Stimulated activated naive CD8-positive, alpha-beta T cell treated with anti-CD3 and anti-CD28 coated beads, Interleukin-15, Interleukin-2, amounts not matched to agents 100 U/mL and 50 U/mL, for 24 hours (primary cell): ENCODE measurements around the gene PPP2R5A.

Experiments used
- ATAC-seq: fragments of 150-1000 bp; cut with Tn5 transposase; one replicate; pipeline ENCODE4 v1.10.0; 2021
- DNase-seq: peaks from one replicate; pipeline ENCODE4 v3.0.0; 2021

Gene PPP2R5A

GRCh38 chr1:212284744-212285684 is at the start of gene PPP2R5A:
Gene PPP2R5A (plus strand): TSS chr1:212285410. CDS start chr1:212286111, 701 bp downstream.
- DNase-seq (peak; percentile 97), ATAC-seq (peak; percentile 96)

GRCh38 chr1:212235857-212236256 is 49.4 kb upstream of the PPP2R5A start:
- ATAC-seq (no peak), DNase-seq (no peak)

GRCh38 chr1:212236664-212237220 is 48.5 kb upstream of the PPP2R5A start:
- DNase-seq (no peak), ATAC-seq (no peak)

GRCh38 chr1:212237651-212238050 is 47.6 kb upstream of the PPP2R5A start:
- DNase-seq (no peak), ATAC-seq (peak; percentile 80)

GRCh38 chr1:212238552-212238951 is 46.7 kb upstream of the PPP2R5A start:
- ATAC-seq (no peak), DNase-seq (no peak)

- no peak for DNase-seq
- no peak for ATAC-seq
Measured at GRCh38 chr1:212241501-212241900, 43.7 kb upstream of the PPP2R5A start.

GRCh38 chr1:212241957-212242287 is 43.3 kb upstream of the PPP2R5A start:
- DNase-seq, result no peak
- ATAC-seq, result no peak

- DNase-seq, result no peak
- no peak for ATAC-seq
Measured at GRCh38 chr1:212242288-212242984, 42.8 kb upstream of the PPP2R5A start.

GRCh38 chr1:212242985-212243308 is 42.3 kb upstream of the PPP2R5A start:
- ATAC-seq (no peak), DNase-seq (no peak)

GRCh38 chr1:212244441-212244840 is 40.8 kb upstream of the PPP2R5A start:
- DNase-seq (no peak), ATAC-seq (no peak)

GRCh38 chr1:212247179-212247721 is 38.0 kb upstream of the PPP2R5A start:
- no peak for DNase-seq
- no peak for ATAC-seq

GRCh38 chr1:212247988-212248387 is 37.2 kb upstream of the PPP2R5A start:
- DNase-seq (no peak), ATAC-seq (no peak)

GRCh38 chr1:212254853-212255363 is 30.3 kb upstream of the PPP2R5A start:
- DNase-seq (no peak), ATAC-seq (no peak)

GRCh38 chr1:212255705-212256307 is 29.4 kb upstream of the PPP2R5A start:
- DNase-seq (no peak), ATAC-seq (no peak)

- peak; percentile 31 for DNase-seq
- peak; percentile 17 for ATAC-seq
Measured at GRCh38 chr1:212256369-212256768, 28.8 kb upstream of the PPP2R5A start.

GRCh38 chr1:212257157-212257556 is 28.1 kb upstream of the PPP2R5A start:
- ATAC-seq, result no peak
- no peak for DNase-seq

GRCh38 chr1:212259693-212260480 is 25.3 kb upstream of the PPP2R5A start:
- DNase-seq (no peak), ATAC-seq (no peak)

- peak; percentile 73 for ATAC-seq
- no peak for DNase-seq
Measured at GRCh38 chr1:212260557-212261355, 24.5 kb upstream of the PPP2R5A start.

GRCh38 chr1:212261361-212261929 is 23.8 kb upstream of the PPP2R5A start:
- ATAC-seq (no peak), DNase-seq (no peak)

GRCh38 chr1:212267017-212267416 is 18.2 kb upstream of the PPP2R5A start:
- DNase-seq (no peak), ATAC-seq (no peak)
